Measurements from ENCODE around the gene RHBDD1.

DNA sequence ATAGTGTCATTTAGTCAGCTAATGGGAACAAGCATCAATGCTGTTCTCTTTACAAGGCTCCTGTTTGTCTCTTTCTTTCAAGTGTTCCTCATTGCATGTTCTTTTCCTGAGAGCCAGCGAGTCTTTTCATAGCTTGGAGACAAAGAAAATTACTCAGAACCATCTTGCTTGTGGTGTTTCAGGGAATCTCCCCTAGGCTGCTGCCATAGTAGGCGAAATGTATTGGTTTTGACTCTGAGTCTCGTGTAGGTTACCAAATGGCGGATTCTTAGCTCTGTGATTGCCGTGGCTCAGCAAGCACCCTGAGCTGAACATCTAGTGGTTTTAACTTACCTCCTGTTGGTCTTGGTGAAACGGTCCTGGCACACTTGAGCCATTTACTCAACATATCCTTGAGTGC is 68.7 kb downstream of the RHBDD1 start:
- TF ChIP-seq, protein P1, sequence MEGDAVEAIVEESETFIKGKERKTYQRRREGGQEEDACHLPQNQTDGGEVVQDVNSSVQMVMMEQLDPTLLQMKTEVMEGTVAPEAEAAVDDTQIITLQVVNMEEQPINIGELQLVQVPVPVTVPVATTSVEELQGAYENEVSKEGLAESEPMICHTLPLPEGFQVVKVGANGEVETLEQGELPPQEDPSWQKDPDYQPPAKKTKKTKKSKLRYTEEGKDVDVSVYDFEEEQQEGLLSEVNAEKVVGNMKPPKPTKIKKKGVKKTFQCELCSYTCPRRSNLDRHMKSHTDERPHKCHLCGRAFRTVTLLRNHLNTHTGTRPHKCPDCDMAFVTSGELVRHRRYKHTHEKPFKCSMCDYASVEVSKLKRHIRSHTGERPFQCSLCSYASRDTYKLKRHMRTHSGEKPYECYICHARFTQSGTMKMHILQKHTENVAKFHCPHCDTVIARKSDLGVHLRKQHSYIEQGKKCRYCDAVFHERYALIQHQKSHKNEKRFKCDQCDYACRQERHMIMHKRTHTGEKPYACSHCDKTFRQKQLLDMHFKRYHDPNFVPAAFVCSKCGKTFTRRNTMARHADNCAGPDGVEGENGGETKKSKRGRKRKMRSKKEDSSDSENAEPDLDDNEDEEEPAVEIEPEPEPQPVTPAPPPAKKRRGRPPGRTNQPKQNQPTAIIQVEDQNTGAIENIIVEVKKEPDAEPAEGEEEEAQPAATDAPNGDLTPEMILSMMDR (IDR thresholded peaks at IDR 0.05; ENCODE audit: insufficient read depth, low read length, poor library complexity, severe bottlenecking): no peak
- TF ChIP-seq EZH2phosphoT487 (conservative IDR thresholded peaks at IDR 0.05; ENCODE audit: low read length): no peak

All from SU-DHL-6 (cell line).